Measurements from ENCODE around the gene AKR1E2. TPM values are rescaled to one million over a fixed set of nuclear protein-coding genes. Genes with fewer than 3 reads are reported as not detected.

The AKR1E2 gene
- polyA plus RNA-seq, 3 donors, result 0.45 to 0.74 (median 0.67) TPM

- Histone ChIP-seq H3K4me1 (ENCODE audit: control insufficient read depth in 1 of 2, insufficient read depth in 2 of 2, low read length in 2 of 2) (no peaks in the 10 kb centered on the region), H3K27ac (ENCODE audit: low read depth in 1 of 2, low read length in 2 of 2) (no peak overlapping the region), H3K4me3 (replicated peaks in 1 of 3; ENCODE audit: low read depth in 2 of 3, low read length in 3 of 3) (no peak overlapping the region), H3K27me3 (ENCODE audit: control insufficient read depth in 2 of 2, insufficient read depth in 2 of 2, low read length in 2 of 2) (no peaks in the 10 kb centered on the region), H4K20me1 (ENCODE audit: insufficient read depth, low read length) (no peaks in the 10 kb centered on the region), H3K9ac (ENCODE audit: insufficient read depth, low read length, poor library complexity, severe bottlenecking) (no peak overlapping the region), H3K36me3 (replicated peaks in 1 of 2; ENCODE audit: control insufficient read depth in 1 of 2, insufficient read depth in 2 of 2, low read length in 2 of 2) (no peaks in the 10 kb centered on the region), H2AFZ (ENCODE audit: insufficient read depth, low read depth, low read length, poor library complexity, severe bottlenecking) (no peak overlapping the region), H3K4me2 (replicated peaks; ENCODE audit: extremely low read depth, low read length, poor library complexity, severe bottlenecking) (no peak overlapping the region), H3K9me3 (replicated peaks in 1 of 2; ENCODE audit: control insufficient read depth in 1 of 2, insufficient read depth in 1 of 2, low read length in 2 of 2) (no peaks in the 10 kb centered on the region), H3K79me2 (ENCODE audit: insufficient read depth, low read length) (no peaks in the 10 kb centered on the region)
- DNase-seq, result no peak
- H3K4me1 Mint-ChIP-seq, result peaks cover 10% of the 10 kb centered on the region
- H3K4me3 Mint-ChIP-seq, result no peak overlapping the region
- TF ChIP-seq CTCF (IDR thresholded peaks at IDR 0.05), result no peak
- peaks cover 0 to 3% (median 2%) of the 10 kb centered on the region in 3 donors for H3K27me3 Mint-ChIP-seq (ENCODE audit: low read depth in 3 of 3)
- no CpG with 5 or more reads among the region's 2 CpGs for WGBS (ENCODE audit: insufficient coverage)
- no peak overlapping the region for H3K27ac Mint-ChIP-seq
- H3K9me3 Mint-ChIP-seq, result peaks cover 0 to 5% (median 0%) of the 10 kb centered on the region in 7 donors
- no peaks in the 10 kb centered on the region for H3K36me3 Mint-ChIP-seq
- intact Hi-C loops (cut with micrococcal nuclease), result no loop called here
Measured at GRCh38 chr10:4889959-4890358, 64.0 kb downstream of the AKR1E2 start.

- H3K4me2 ChIP-seq (replicated peaks; ENCODE audit: extremely low read depth, low read length, poor library complexity, severe bottlenecking), result no peak overlapping the region
- Mint-ChIP-seq H3K36me3 (no peaks in the 10 kb centered on the region), H3K4me1 (peaks cover under 1% of the 10 kb centered on the region), H3K9me3 (peaks cover 0 to 7% (median 0%) of the 10 kb centered on the region in 7 donors), H3K27me3 (ENCODE audit: low read depth in 3 of 3) (peaks cover 0 to 2% (median 0%) of the 10 kb centered on the region in 3 donors), H3K4me3 (no peak overlapping the region), H3K27ac (no peak overlapping the region)
- no peak overlapping the region for H2AFZ ChIP-seq (ENCODE audit: insufficient read depth, low read depth, low read length, poor library complexity, severe bottlenecking)
- no peak overlapping the region for H3K9ac ChIP-seq (ENCODE audit: insufficient read depth, low read length, poor library complexity, severe bottlenecking)
- no peak overlapping the region for H3K4me3 ChIP-seq (replicated peaks in 1 of 3; ENCODE audit: low read depth in 2 of 3, low read length in 3 of 3)
- no peak for DNase-seq
- TF ChIP-seq CTCF (IDR thresholded peaks at IDR 0.05), result no peak
- H3K79me2 ChIP-seq (ENCODE audit: insufficient read depth, low read length), result no peaks in the 10 kb centered on the region
- no CpG with 5 or more reads among the region's 2 CpGs for WGBS (ENCODE audit: insufficient coverage)
- H4K20me1 ChIP-seq (ENCODE audit: insufficient read depth, low read length), result no peaks in the 10 kb centered on the region
- no peak overlapping the region for H3K27ac ChIP-seq (ENCODE audit: low read depth in 1 of 2, low read length in 2 of 2)
- no peaks in the 10 kb centered on the region for H3K36me3 ChIP-seq (replicated peaks in 1 of 2; ENCODE audit: control insufficient read depth in 1 of 2, insufficient read depth in 2 of 2, low read length in 2 of 2)
- no peaks in the 10 kb centered on the region for H3K4me1 ChIP-seq (ENCODE audit: control insufficient read depth in 1 of 2, insufficient read depth in 2 of 2, low read length in 2 of 2)
- H3K27me3 ChIP-seq (ENCODE audit: control insufficient read depth in 2 of 2, insufficient read depth in 2 of 2, low read length in 2 of 2), result no peaks in the 10 kb centered on the region
- no peaks in the 10 kb centered on the region for H3K9me3 ChIP-seq (replicated peaks in 1 of 2; ENCODE audit: control insufficient read depth in 1 of 2, insufficient read depth in 1 of 2, low read length in 2 of 2)
- intact Hi-C loops (cut with micrococcal nuclease), result no loop called here
Measured at GRCh38 chr10:4892681-4893080, 66.7 kb downstream of the AKR1E2 start.

All from CD14-positive monocyte (primary cell).